Activated naive CD8-positive, alpha-beta T cell treated with anti-CD3 and anti-CD28 coated beads for 36 hours (primary cell): ENCODE results near the gene MAS1. TPM values are rescaled to one million over a fixed set of nuclear protein-coding genes. Genes with fewer than 3 reads are reported as not detected.

Experiments
- DNase-seq: peaks from one replicate; pipeline ENCODE4 v3.0.0; 2021
- H3K27ac Mint-ChIP-seq: one replicate; pipeline ENCODE4 v1.8.0; 2022; ENCODE audit warnings: mild to moderate bottlenecking, moderate library complexity, mixed read lengths
- H3K27me3 Mint-ChIP-seq: one replicate; pipeline ENCODE4 v1.8.0; 2022; ENCODE audit warnings: mild to moderate bottlenecking, mixed read lengths
- H3K36me3 Mint-ChIP-seq: one replicate; pipeline ENCODE4 v1.8.0; 2021; ENCODE audit warnings: mild to moderate bottlenecking, mixed read lengths
- H3K4me1 Mint-ChIP-seq: one replicate; pipeline ENCODE4 v1.8.0; 2021; ENCODE audit warnings: mixed read lengths
- H3K4me3 Mint-ChIP-seq: one replicate; pipeline ENCODE4 v1.8.0; 2022; ENCODE audit warnings: mild to moderate bottlenecking, moderate library complexity, mixed read lengths
- H3K9me3 Mint-ChIP-seq: one replicate; pipeline ENCODE4 v1.8.0; 2022; ENCODE audit warnings: mixed read lengths
- total RNA-seq, 2 experiments: library from RNA; stranded (reverse); gene quantifications; one replicate each; pipeline ENCODE4 v1.2.3, GENCODE V29; 2021

The MAS1 gene
- total RNA-seq, 2 experiments from 2014 or later = not detected

GRCh38 chr6:159871906-159872305 lies 18.9 kb upstream of the MAS1 start:
- DNase-seq = peak; percentile 38
- no peaks in the 10 kb centered on the region for H3K9me3 Mint-ChIP-seq
- H3K27ac Mint-ChIP-seq = no peak overlapping the region
- H3K27me3 Mint-ChIP-seq = no peaks in the 10 kb centered on the region
- no peak overlapping the region for H3K4me3 Mint-ChIP-seq
- no peaks in the 10 kb centered on the region for H3K36me3 Mint-ChIP-seq
- peaks cover 5% of the 10 kb centered on the region for H3K4me1 Mint-ChIP-seq

GRCh38 chr6:159874435-159874834 lies 16.4 kb upstream of the MAS1 start:
- DNase-seq = no peak
- H3K9me3 Mint-ChIP-seq = no peaks in the 10 kb centered on the region
- no peaks in the 10 kb centered on the region for H3K36me3 Mint-ChIP-seq
- H3K4me3 Mint-ChIP-seq = no peak overlapping the region
- peaks cover 5% of the 10 kb centered on the region for H3K4me1 Mint-ChIP-seq
- no peak overlapping the region for H3K27ac Mint-ChIP-seq
- no peaks in the 10 kb centered on the region for H3K27me3 Mint-ChIP-seq

- Mint-ChIP-seq H3K27me3 (no peaks in the 10 kb centered on the region), H3K4me3 (no peak overlapping the region), H3K9me3 (no peaks in the 10 kb centered on the region), H3K27ac (no peak overlapping the region), H3K36me3 (no peaks in the 10 kb centered on the region), H3K4me1 (peaks cover 5% of the 10 kb centered on the region)
- no peak for DNase-seq
Measured at GRCh38 chr6:159875194-159875593, 15.6 kb upstream of the MAS1 start.

- H3K9me3 Mint-ChIP-seq = no peaks in the 10 kb centered on the region
- no peak overlapping the region for H3K27ac Mint-ChIP-seq
- no peaks in the 10 kb centered on the region for H3K27me3 Mint-ChIP-seq
- H3K36me3 Mint-ChIP-seq = no peaks in the 10 kb centered on the region
- DNase-seq = no peak
- no peak overlapping the region for H3K4me3 Mint-ChIP-seq
- peaks cover 5% of the 10 kb centered on the region for H3K4me1 Mint-ChIP-seq
Measured at GRCh38 chr6:159876242-159876641, 14.5 kb upstream of the MAS1 start.

GRCh38 chr6:159877256-159877808 lies 13.5 kb upstream of the MAS1 start:
- H3K4me1 Mint-ChIP-seq = no peaks in the 10 kb centered on the region
- H3K27ac Mint-ChIP-seq = no peak overlapping the region
- H3K9me3 Mint-ChIP-seq = no peaks in the 10 kb centered on the region
- H3K4me3 Mint-ChIP-seq = no peak overlapping the region
- H3K27me3 Mint-ChIP-seq = no peaks in the 10 kb centered on the region
- no peaks in the 10 kb centered on the region for H3K36me3 Mint-ChIP-seq
- DNase-seq = no peak

- no peaks in the 10 kb centered on the region for H3K9me3 Mint-ChIP-seq
- DNase-seq = no peak
- no peaks in the 10 kb centered on the region for H3K4me1 Mint-ChIP-seq
- H3K27ac Mint-ChIP-seq = no peak overlapping the region
- no peaks in the 10 kb centered on the region for H3K36me3 Mint-ChIP-seq
- H3K27me3 Mint-ChIP-seq = no peaks in the 10 kb centered on the region
- no peak overlapping the region for H3K4me3 Mint-ChIP-seq
Measured at GRCh38 chr6:159878341-159878740, 12.4 kb upstream of the MAS1 start.

- DNase-seq = no peak
- no peaks in the 10 kb centered on the region for H3K27me3 Mint-ChIP-seq
- H3K4me1 Mint-ChIP-seq = no peaks in the 10 kb centered on the region
- H3K9me3 Mint-ChIP-seq = no peaks in the 10 kb centered on the region
- no peak overlapping the region for H3K4me3 Mint-ChIP-seq
- no peak overlapping the region for H3K27ac Mint-ChIP-seq
- no peaks in the 10 kb centered on the region for H3K36me3 Mint-ChIP-seq
Measured at GRCh38 chr6:159879856-159880255, 10.9 kb upstream of the MAS1 start.

GRCh38 chr6:159880412-159880975 lies 10.3 kb upstream of the MAS1 start:
- Mint-ChIP-seq H3K36me3 (no peaks in the 10 kb centered on the region), H3K27me3 (no peaks in the 10 kb centered on the region), H3K4me1 (no peaks in the 10 kb centered on the region), H3K27ac (no peak overlapping the region), H3K9me3 (no peaks in the 10 kb centered on the region), H3K4me3 (no peak overlapping the region)
- no peak for DNase-seq

- H3K27ac Mint-ChIP-seq = no peak overlapping the region
Measured at GRCh38 chr6:159884720-159885119, 6.1 kb upstream of the MAS1 start.

GRCh38 chr6:159886270-159886669 lies 4.5 kb upstream of the MAS1 start:
- H3K27me3 Mint-ChIP-seq = peaks cover 17% of the 10 kb centered on the region
- no peak overlapping the region for H3K4me3 Mint-ChIP-seq
- no peak for DNase-seq

More at GRCh38 chr6:159884720-159885119, 6.1 kb upstream of the MAS1 start:
- DNase-seq = no peak
- no peaks in the 10 kb centered on the region for H3K4me1 Mint-ChIP-seq
- no peaks in the 10 kb centered on the region for H3K36me3 Mint-ChIP-seq
- H3K9me3 Mint-ChIP-seq = no peaks in the 10 kb centered on the region
- H3K4me3 Mint-ChIP-seq = no peak overlapping the region
- peaks cover 7% of the 10 kb centered on the region for H3K27me3 Mint-ChIP-seq

GRCh38 chr6:159887146-159887545 lies 3.6 kb upstream of the MAS1 start:
- peaks cover 17% of the 10 kb centered on the region for H3K27me3 Mint-ChIP-seq

More at GRCh38 chr6:159886270-159886669, 4.5 kb upstream of the MAS1 start:
- H3K36me3 Mint-ChIP-seq = no peaks in the 10 kb centered on the region
- H3K4me1 Mint-ChIP-seq = no peaks in the 10 kb centered on the region
- H3K9me3 Mint-ChIP-seq = no peaks in the 10 kb centered on the region
- no peak overlapping the region for H3K27ac Mint-ChIP-seq

GRCh38 chr6:159887761-159888160 lies 3.0 kb upstream of the MAS1 start:
- H3K4me3 Mint-ChIP-seq = no peak overlapping the region
- H3K36me3 Mint-ChIP-seq = no peaks in the 10 kb centered on the region
- H3K4me1 Mint-ChIP-seq = no peaks in the 10 kb centered on the region
- DNase-seq = no peak
- H3K27me3 Mint-ChIP-seq = peaks cover 21% of the 10 kb centered on the region
- H3K9me3 Mint-ChIP-seq = no peaks in the 10 kb centered on the region
- no peak overlapping the region for H3K27ac Mint-ChIP-seq

More at GRCh38 chr6:159887146-159887545, 3.6 kb upstream of the MAS1 start:
- no peak overlapping the region for H3K27ac Mint-ChIP-seq
- H3K4me3 Mint-ChIP-seq = no peak overlapping the region
- no peak for DNase-seq
- no peaks in the 10 kb centered on the region for H3K4me1 Mint-ChIP-seq
- H3K36me3 Mint-ChIP-seq = no peaks in the 10 kb centered on the region
- no peaks in the 10 kb centered on the region for H3K9me3 Mint-ChIP-seq

- no peak overlapping the region for H3K27ac Mint-ChIP-seq
Measured at GRCh38 chr6:159890201-159890600, 587 bp upstream of the MAS1 start.

GRCh38 chr6:159892053-159892452 lies 1.3 kb downstream of the MAS1 start:
- Mint-ChIP-seq H3K4me3 (no peak overlapping the region), H3K27ac (no peak overlapping the region), H3K27me3 (peaks cover 24% of the 10 kb centered on the region), H3K9me3 (no peaks in the 10 kb centered on the region), H3K4me1 (no peaks in the 10 kb centered on the region), H3K36me3 (no peaks in the 10 kb centered on the region)
- no peak for DNase-seq

More at GRCh38 chr6:159890201-159890600, 587 bp upstream of the MAS1 start:
- Mint-ChIP-seq H3K4me1 (no peaks in the 10 kb centered on the region), H3K9me3 (no peaks in the 10 kb centered on the region), H3K27me3 (peaks cover 24% of the 10 kb centered on the region), H3K4me3 (no peak overlapping the region), H3K36me3 (no peaks in the 10 kb centered on the region)
- DNase-seq = no peak

GRCh38 chr6:159893064-159893463 lies 2.3 kb downstream of the MAS1 start:
- no peak overlapping the region for H3K27ac Mint-ChIP-seq
- no peak for DNase-seq
- no peak overlapping the region for H3K4me3 Mint-ChIP-seq
- H3K36me3 Mint-ChIP-seq = no peaks in the 10 kb centered on the region
- no peaks in the 10 kb centered on the region for H3K4me1 Mint-ChIP-seq
- no peaks in the 10 kb centered on the region for H3K9me3 Mint-ChIP-seq
- H3K27me3 Mint-ChIP-seq = peaks cover 24% of the 10 kb centered on the region

- H3K27me3 Mint-ChIP-seq = peaks cover 15% of the 10 kb centered on the region
- H3K9me3 Mint-ChIP-seq = no peaks in the 10 kb centered on the region
- H3K27ac Mint-ChIP-seq = no peak overlapping the region
- H3K4me3 Mint-ChIP-seq = no peak overlapping the region
- no peak for DNase-seq
- no peaks in the 10 kb centered on the region for H3K4me1 Mint-ChIP-seq
- no peaks in the 10 kb centered on the region for H3K36me3 Mint-ChIP-seq
Measured at GRCh38 chr6:159894991-159895390, 4.2 kb downstream of the MAS1 start.
